ENCODE measurements around the gene HEY2. TPM values are rescaled to one million over a fixed set of nuclear protein-coding genes. Genes with fewer than 3 reads are reported as not detected.
"Not testable (repeated sequence)": the region's sequence is repeated elsewhere in the genome, so short reads cannot be mapped to it uniquely, and the experiment has no call there.

HEY2 gene
- total RNA-seq, 2 experiments from 2014 or later, result not detected

GRCh38 chr6:125797120-125797885, 47.9 kb downstream of the HEY2 start:
- no peak for ATAC-seq
- Mint-ChIP-seq H3K27ac (no peak overlapping the region), H3K4me1 (peaks cover 53% of the 10 kb centered on the region), H3K4me3 (no peak overlapping the region), H3K27me3 (no peaks in the 10 kb centered on the region), H3K9me3 (ENCODE audit: low read depth) (no peaks in the 10 kb centered on the region), H3K36me3 (ENCODE audit: low read depth) (peaks cover 29% of the 10 kb centered on the region)
- intact Hi-C loops (cut with DNase I, micrococcal nuclease), result no loop called here
- no peak for DNase-seq
- ChIA-PET CTCF (interaction anchor here (0.6 to 3.6 kb wide), 3 partner anchors 7 to 159 kb away, joined by 3 to 12 read pairs (median 3); partner anchors contain the start of gene HINT3), POLR2A (no interaction called here)

- peaks cover 53% of the 10 kb centered on the region for H3K4me1 Mint-ChIP-seq
- ATAC-seq (no peak), DNase-seq (no peak)
- H3K9me3 Mint-ChIP-seq (ENCODE audit: low read depth), result no peaks in the 10 kb centered on the region
- no peak overlapping the region for H3K4me3 Mint-ChIP-seq
- H3K36me3 Mint-ChIP-seq (ENCODE audit: low read depth), result peaks cover 35% of the 10 kb centered on the region
- CTCF ChIA-PET, result no interaction called here
- no peak overlapping the region for H3K27ac Mint-ChIP-seq
- POLR2A ChIA-PET, result no interaction called here
- intact Hi-C loops (cut with DNase I, micrococcal nuclease), result no loop called here
- H3K27me3 Mint-ChIP-seq, result no peaks in the 10 kb centered on the region
Measured at GRCh38 chr6:125797886-125798444, 48.5 kb downstream of the HEY2 start.

- peaks cover 35% of the 10 kb centered on the region for H3K36me3 Mint-ChIP-seq (ENCODE audit: low read depth)
Measured at GRCh38 chr6:125798734-125799508, 49.5 kb downstream of the HEY2 start.

GRCh38 chr6:125802383-125802782, 53.0 kb downstream of the HEY2 start:
- ChIA-PET POLR2A (no interaction called here), CTCF (interaction anchor here (1.7 kb wide), 1 partner anchor 96 kb away, joined by 6 read pairs; no protein-coding TSS in a partner anchor)
- H3K27me3 Mint-ChIP-seq, result no peaks in the 10 kb centered on the region
- no peaks in the 10 kb centered on the region for H3K9me3 Mint-ChIP-seq (ENCODE audit: low read depth)
- no peak overlapping the region for H3K4me3 Mint-ChIP-seq
- no peak for ATAC-seq
- no peak overlapping the region for H3K27ac Mint-ChIP-seq
- H3K36me3 Mint-ChIP-seq (ENCODE audit: low read depth), result peaks cover 29% of the 10 kb centered on the region
- intact Hi-C loops (cut with DNase I, micrococcal nuclease), result loop anchor here in 1 of 2 experiments (1.0 kb wide), 1 partner anchor 8 kb away; no protein-coding TSS in a partner anchor
- peaks cover 62% of the 10 kb centered on the region for H3K4me1 Mint-ChIP-seq
- DNase-seq, result no peak

More at GRCh38 chr6:125798734-125799508, 49.5 kb downstream of the HEY2 start:
- H3K27ac Mint-ChIP-seq, result no peak overlapping the region
- no peak for ATAC-seq
- intact Hi-C loops (cut with DNase I, micrococcal nuclease), result no loop called here
- H3K9me3 Mint-ChIP-seq (ENCODE audit: low read depth), result no peaks in the 10 kb centered on the region
- no peaks in the 10 kb centered on the region for H3K27me3 Mint-ChIP-seq
- no peak overlapping the region for H3K4me3 Mint-ChIP-seq
- ChIA-PET POLR2A (no interaction called here), CTCF (interaction anchor here (0.5 kb wide), 1 partner anchor 187 kb away, joined by 3 read pairs; the partner anchor contains the start of gene TRMT11)
- no peak for DNase-seq
- peaks cover 52% of the 10 kb centered on the region for H3K4me1 Mint-ChIP-seq

GRCh38 chr6:125802943-125803377, 53.5 kb downstream of the HEY2 start:
- ChIA-PET CTCF (no interaction called here), POLR2A (no interaction called here)
- no peak for DNase-seq
- no peaks in the 10 kb centered on the region for H3K9me3 Mint-ChIP-seq (ENCODE audit: low read depth)
- no peaks in the 10 kb centered on the region for H3K27me3 Mint-ChIP-seq
- H3K27ac Mint-ChIP-seq, result no peak overlapping the region
- H3K36me3 Mint-ChIP-seq (ENCODE audit: low read depth), result peaks cover 26% of the 10 kb centered on the region
- H3K4me1 Mint-ChIP-seq, result peaks cover 62% of the 10 kb centered on the region
- intact Hi-C loops (cut with DNase I, micrococcal nuclease), result loop anchor here in 1 of 2 experiments (1.0 kb wide), 1 partner anchor 9 kb away; no protein-coding TSS in a partner anchor
- no peak for ATAC-seq
- H3K4me3 Mint-ChIP-seq, result no peak overlapping the region

GRCh38 chr6:125804264-125804663, 54.8 kb downstream of the HEY2 start:
- H3K27ac Mint-ChIP-seq, result no peak overlapping the region
- H3K4me1 Mint-ChIP-seq, result peaks cover 67% of the 10 kb centered on the region
- H3K36me3 Mint-ChIP-seq (ENCODE audit: low read depth), result peaks cover 29% of the 10 kb centered on the region
- CTCF ChIA-PET, result interaction anchor here (2.1 to 4.7 kb wide), 2 partner anchors 9 to 14 kb away, joined by 12 to 33 read pairs; partner anchors contain the start of gene NCOA7
- H3K9me3 Mint-ChIP-seq (ENCODE audit: low read depth), result no peaks in the 10 kb centered on the region
- no peaks in the 10 kb centered on the region for H3K27me3 Mint-ChIP-seq
- H3K4me3 Mint-ChIP-seq, result no peak overlapping the region
- intact Hi-C loops (cut with DNase I, micrococcal nuclease), result loop anchor here in 1 of 2 experiments (1.0 kb wide), 1 partner anchor 13 kb away; no protein-coding TSS in a partner anchor
- ATAC-seq, result peak; percentile 79
- peak; percentile 54 for DNase-seq
- POLR2A ChIA-PET, result interaction anchor here (1.1 kb wide), 1 partner anchor 11 kb away, joined by 3 read pairs; no protein-coding TSS in a partner anchor

GRCh38 chr6:125804866-125805425, 55.5 kb downstream of the HEY2 start:
- not testable (repeated sequence) for ATAC-seq; DNase-seq; H3K9me3 Mint-ChIP-seq (ENCODE audit: low read depth); H3K4me3 Mint-ChIP-seq; H3K27ac Mint-ChIP-seq; H3K27me3 Mint-ChIP-seq
- ChIA-PET POLR2A (interaction anchor here (1.1 kb wide), 1 partner anchor 12 kb away, joined by 3 read pairs; no protein-coding TSS in a partner anchor), CTCF (interaction anchor here (0.8 to 4.7 kb wide), 3 partner anchors 10 to 53 kb away, joined by 5 to 33 read pairs (median 12); partner anchors contain the start of gene NCOA7)
- peaks cover 25% of the 10 kb centered on the region for H3K36me3 Mint-ChIP-seq (ENCODE audit: low read depth)
- intact Hi-C loops (cut with DNase I, micrococcal nuclease), result loop anchor here in 1 of 2 experiments (1.0 kb wide), 1 partner anchor 14 kb away; no protein-coding TSS in a partner anchor
- peaks cover 72% of the 10 kb centered on the region for H3K4me1 Mint-ChIP-seq

- intact Hi-C loops (cut with DNase I, micrococcal nuclease), result loop anchor here (1.0 to 2.0 kb wide), 3 partner anchors 13 to 103 kb away; partner anchors contain the start of gene NCOA7 (in 1 of the 2)
- H3K27me3 Mint-ChIP-seq, result no peaks in the 10 kb centered on the region
- ChIA-PET POLR2A (interaction anchor here (1.0 kb wide), 1 partner anchor 13 kb away, joined by 5 read pairs; no protein-coding TSS in a partner anchor), CTCF (interaction anchor here (0.7 to 4.7 kb wide), 7 partner anchors 13 to 107 kb away, joined by 3 to 33 read pairs (median 3); partner anchors contain the start of gene NCOA7)
- ATAC-seq, result no peak
- no peaks in the 10 kb centered on the region for H3K9me3 Mint-ChIP-seq (ENCODE audit: low read depth)
- peaks cover 80% of the 10 kb centered on the region for H3K4me1 Mint-ChIP-seq
- no peak overlapping the region for H3K27ac Mint-ChIP-seq
- DNase-seq, result no peak
- peaks cover 27% of the 10 kb centered on the region for H3K36me3 Mint-ChIP-seq (ENCODE audit: low read depth)
- no peak overlapping the region for H3K4me3 Mint-ChIP-seq
Measured at GRCh38 chr6:125806813-125807212, 57.4 kb downstream of the HEY2 start.

GRCh38 chr6:125807293-125807692, 57.9 kb downstream of the HEY2 start:
- DNase-seq (peak; percentile 38), ATAC-seq (peak; percentile 73)
- peaks cover 81% of the 10 kb centered on the region for H3K4me1 Mint-ChIP-seq
- peaks cover 25% of the 10 kb centered on the region for H3K36me3 Mint-ChIP-seq (ENCODE audit: low read depth)
- intact Hi-C loops (cut with DNase I, micrococcal nuclease), result loop anchor here (1.0 to 2.0 kb wide), 3 partner anchors 13 to 103 kb away; partner anchors contain the start of gene NCOA7 (in 1 of the 2)
- H3K9me3 Mint-ChIP-seq (ENCODE audit: low read depth), result no peaks in the 10 kb centered on the region
- H3K27me3 Mint-ChIP-seq, result no peaks in the 10 kb centered on the region
- H3K4me3 Mint-ChIP-seq, result no peak overlapping the region
- ChIA-PET POLR2A (interaction anchor here (0.7 to 1.0 kb wide), 2 partner anchors 13 to 15 kb away, joined by 5 to 6 read pairs; no protein-coding TSS in a partner anchor), CTCF (interaction anchor here (0.7 to 4.7 kb wide), 9 partner anchors 10 to 149 kb away, joined by 3 to 33 read pairs (median 3); partner anchors contain the start of gene NCOA7)
- peak overlapping the region; percentile 15 for H3K27ac Mint-ChIP-seq

- no peaks in the 10 kb centered on the region for H3K27me3 Mint-ChIP-seq
- ATAC-seq, result no peak
- no peak overlapping the region for H3K4me3 Mint-ChIP-seq
- no peaks in the 10 kb centered on the region for H3K9me3 Mint-ChIP-seq (ENCODE audit: low read depth)
- ChIA-PET CTCF (interaction anchor here (0.9 to 4.7 kb wide), 5 partner anchors 9 to 148 kb away, joined by 3 to 33 read pairs (median 3); partner anchors contain the start of gene NCOA7), POLR2A (no interaction called here)
- intact Hi-C loops (cut with DNase I, micrococcal nuclease), result no loop called here
- peak overlapping the region; percentile 23 for H3K27ac Mint-ChIP-seq
- H3K36me3 Mint-ChIP-seq (ENCODE audit: low read depth), result peaks cover 25% of the 10 kb centered on the region
- DNase-seq, result no peak
- H3K4me1 Mint-ChIP-seq, result peaks cover 81% of the 10 kb centered on the region
Measured at GRCh38 chr6:125808060-125808459, 58.6 kb downstream of the HEY2 start.
